ENCODE measurements around the gene WDR70.

Gene WDR70

GRCh38 chr5:37701868-37702267, 322.8 kb downstream of the WDR70 start:
- no peak for TF ChIP-seq CTCF (IDR thresholded peaks at IDR 0.05; ENCODE audit: low read depth, low read length)
- DNase-seq (ENCODE audit: low read depth in 2 of 2) = no peak
- no peak overlapping the region for H3K4me3 ChIP-seq (replicated peaks in 1 of 2; ENCODE audit: low read depth in 2 of 2, low read length in 2 of 2)

GRCh38 chr5:37703841-37704241, 324.7 kb downstream of the WDR70 start:
- H3K4me3 ChIP-seq (replicated peaks in 1 of 2; ENCODE audit: low read depth in 2 of 2, low read length in 2 of 2) = no peak overlapping the region
- DNase-seq (ENCODE audit: low read depth in 2 of 2) = peak in 1 of 2 donors; percentile 73
- TF ChIP-seq CTCF (IDR thresholded peaks at IDR 0.05; ENCODE audit: low read depth, low read length) = no peak

GRCh38 chr5:37704406-37704805, 325.3 kb downstream of the WDR70 start:
- H3K4me3 ChIP-seq (replicated peaks in 1 of 2; ENCODE audit: low read depth in 2 of 2, low read length in 2 of 2) = no peak overlapping the region
- no peak for TF ChIP-seq CTCF (IDR thresholded peaks at IDR 0.05; ENCODE audit: low read depth, low read length)
- peak in 1 of 2 donors; percentile 27 for DNase-seq (ENCODE audit: low read depth in 2 of 2)

GRCh38 chr5:37709020-37709419, 329.9 kb downstream of the WDR70 start:
- TF ChIP-seq CTCF (IDR thresholded peaks at IDR 0.05; ENCODE audit: low read depth, low read length) = no peak
- no peak for DNase-seq (ENCODE audit: low read depth in 2 of 2)
- no peak overlapping the region for H3K4me3 ChIP-seq (replicated peaks in 1 of 2; ENCODE audit: low read depth in 2 of 2, low read length in 2 of 2)

GRCh38 chr5:37710965-37711364, 331.8 kb downstream of the WDR70 start:
- peak in 1 of 2 donors; percentile 43 for DNase-seq (ENCODE audit: low read depth in 2 of 2)

GRCh38 chr5:37712750-37713149, 333.6 kb downstream of the WDR70 start:
- H3K4me3 ChIP-seq (replicated peaks in 1 of 2; ENCODE audit: low read depth in 2 of 2, low read length in 2 of 2) = no peak overlapping the region
- DNase-seq (ENCODE audit: low read depth in 2 of 2) = no peak
- no peak for TF ChIP-seq CTCF (IDR thresholded peaks at IDR 0.05; ENCODE audit: low read depth, low read length)

More at GRCh38 chr5:37710965-37711364, 331.8 kb downstream of the WDR70 start:
- H3K4me3 ChIP-seq (replicated peaks in 1 of 2; ENCODE audit: low read depth in 2 of 2, low read length in 2 of 2) = no peak overlapping the region
- TF ChIP-seq CTCF (IDR thresholded peaks at IDR 0.05; ENCODE audit: low read depth, low read length) = no peak

GRCh38 chr5:37714756-37715155, 335.6 kb downstream of the WDR70 start:
- TF ChIP-seq CTCF (IDR thresholded peaks at IDR 0.05; ENCODE audit: low read depth, low read length) = no peak
- DNase-seq (ENCODE audit: low read depth in 2 of 2) = no peak
- no peak overlapping the region for H3K4me3 ChIP-seq (replicated peaks in 1 of 2; ENCODE audit: low read depth in 2 of 2, low read length in 2 of 2)
